Epidermal melanocyte (primary cell): ENCODE results near the gene POU3F2.

ENCODE experiments used
- DNase-seq: peaks from one replicate; pipeline ENCODE4 v3.0.0; 2011; ENCODE audit warnings: low spot score; ENCODE audit not compliant: insufficient read length

POU3F2 gene

GRCh38 chr6:98834060-98835031 is at the start of gene POU3F2:
Gene POU3F2 (plus strand): TSS chr6:98834574. CDS start chr6:98834874, 300 bp downstream.
- peak; percentile 75 for DNase-seq

GRCh38 chr6:98787435-98787834 is 46.9 kb upstream of the POU3F2 start:
- DNase-seq, result peak; percentile 25

DNA sequence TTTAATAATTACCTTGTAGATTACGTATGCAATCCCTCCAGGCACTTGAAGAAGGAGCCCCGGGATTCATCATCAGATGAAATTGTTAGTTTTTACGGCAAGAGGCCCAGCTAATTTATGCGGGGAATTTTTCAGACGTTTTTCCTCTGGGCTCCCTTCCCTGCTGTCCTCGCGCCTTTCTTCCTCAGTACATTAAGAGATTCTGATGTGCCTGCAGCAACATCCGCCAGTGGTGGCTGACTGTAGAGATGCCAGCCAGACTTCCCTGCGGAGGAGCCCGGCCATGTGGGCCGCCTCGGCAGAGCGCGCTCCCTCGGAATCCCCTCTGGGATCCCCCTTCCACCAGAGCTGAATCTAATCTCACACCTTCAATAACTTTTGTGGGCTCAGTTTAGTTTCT is 46.4 kb upstream of the POU3F2 start:
- no peak for DNase-seq

- DNase-seq, result no peak
Measured at GRCh38 chr6:98794307-98794842, 40.0 kb upstream of the POU3F2 start.

DNA sequence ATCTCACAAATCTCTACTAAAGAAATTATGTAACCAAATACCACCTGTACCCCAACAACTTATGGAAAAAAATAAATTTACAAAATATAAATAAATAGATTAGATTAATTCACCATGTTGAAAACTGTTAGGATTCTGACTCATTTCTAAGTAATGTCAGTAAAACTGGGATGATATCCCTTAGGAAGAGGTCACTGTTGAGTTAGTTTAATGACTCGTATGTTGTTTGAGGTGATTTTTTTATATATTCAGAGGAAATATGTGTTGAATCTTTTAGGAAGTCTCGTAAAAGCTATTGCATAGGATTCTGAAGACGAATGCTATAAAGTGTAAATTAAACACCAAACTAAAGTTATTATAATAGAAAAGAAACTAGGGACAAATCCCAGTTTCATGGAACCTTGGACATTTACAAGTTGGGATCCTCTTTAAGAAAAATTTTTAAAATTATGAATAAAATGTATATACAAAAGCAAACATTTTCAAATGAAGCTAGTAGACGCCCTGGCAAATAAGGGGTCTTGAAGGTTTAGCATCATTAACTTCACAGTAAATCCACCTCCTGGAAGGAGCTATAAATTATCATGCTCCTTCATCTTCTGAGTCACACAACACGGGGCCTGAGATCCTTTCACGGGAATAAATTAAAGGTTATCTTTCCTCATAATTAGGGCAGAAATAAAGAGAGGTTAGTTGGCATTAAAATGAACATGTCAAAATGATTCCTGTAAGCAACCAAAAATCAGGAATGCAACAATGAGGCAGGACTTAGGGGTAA is 37.0 kb upstream of the POU3F2 start:
- DNase-seq, result no peak

DNA sequence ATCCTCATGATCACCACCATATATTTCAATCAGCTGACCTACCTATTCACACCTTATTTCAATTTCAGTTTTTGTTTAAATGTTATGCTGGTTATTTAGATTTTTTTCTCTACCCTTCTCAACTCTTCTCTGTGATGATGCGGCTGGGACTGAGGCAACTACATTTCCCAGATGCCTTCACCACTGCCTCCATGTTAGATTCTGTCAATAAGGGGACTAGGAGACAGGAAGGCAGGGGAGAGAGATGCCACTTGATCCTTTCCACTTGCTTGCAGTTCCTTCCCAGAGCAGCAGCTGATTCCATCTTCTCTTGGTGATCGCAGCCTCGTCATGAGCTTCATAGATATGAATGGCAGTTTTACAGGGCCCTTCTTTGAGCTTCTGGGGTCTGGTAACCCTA is 33.5 kb upstream of the POU3F2 start:
- no peak for DNase-seq

DNA sequence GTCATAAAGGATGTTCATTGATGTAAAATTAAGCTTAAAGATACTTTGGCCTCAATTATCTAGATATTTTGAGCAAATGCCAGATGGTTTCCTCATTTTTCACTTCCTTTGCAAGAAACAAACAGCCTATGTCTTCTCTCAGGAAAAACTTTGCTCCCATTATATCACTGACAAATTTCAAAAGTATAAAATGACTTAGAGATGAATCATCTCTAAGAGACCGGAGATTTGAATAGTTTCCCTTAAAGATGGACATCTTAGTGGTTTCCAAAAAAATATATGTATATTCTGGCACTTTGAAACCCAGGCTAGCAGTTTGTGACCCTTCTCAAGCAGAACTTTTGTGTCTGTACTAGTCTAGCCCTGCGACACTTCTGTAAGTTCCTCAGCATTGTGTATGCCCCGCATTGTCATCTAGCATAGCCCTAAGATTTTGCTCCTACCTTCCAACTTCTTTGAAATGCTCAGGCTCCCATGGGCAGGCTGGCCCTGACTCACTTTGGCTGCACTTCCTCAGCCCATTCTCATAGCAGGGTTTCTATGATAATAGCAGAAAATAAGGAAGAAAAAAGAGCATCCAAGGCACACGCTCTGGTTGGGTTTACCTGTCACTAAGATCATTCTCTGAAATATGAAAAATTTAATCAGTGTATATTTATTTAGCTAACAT is 25.7 kb upstream of the POU3F2 start:
- no peak for DNase-seq

GRCh38 chr6:98812220-98812619 is 22.2 kb upstream of the POU3F2 start:
- DNase-seq, result no peak

- DNase-seq, result no peak
Measured at GRCh38 chr6:98816799-98817198, 17.6 kb upstream of the POU3F2 start.

- no peak for DNase-seq
Measured at GRCh38 chr6:98821756-98822405, 12.5 kb upstream of the POU3F2 start.

DNA sequence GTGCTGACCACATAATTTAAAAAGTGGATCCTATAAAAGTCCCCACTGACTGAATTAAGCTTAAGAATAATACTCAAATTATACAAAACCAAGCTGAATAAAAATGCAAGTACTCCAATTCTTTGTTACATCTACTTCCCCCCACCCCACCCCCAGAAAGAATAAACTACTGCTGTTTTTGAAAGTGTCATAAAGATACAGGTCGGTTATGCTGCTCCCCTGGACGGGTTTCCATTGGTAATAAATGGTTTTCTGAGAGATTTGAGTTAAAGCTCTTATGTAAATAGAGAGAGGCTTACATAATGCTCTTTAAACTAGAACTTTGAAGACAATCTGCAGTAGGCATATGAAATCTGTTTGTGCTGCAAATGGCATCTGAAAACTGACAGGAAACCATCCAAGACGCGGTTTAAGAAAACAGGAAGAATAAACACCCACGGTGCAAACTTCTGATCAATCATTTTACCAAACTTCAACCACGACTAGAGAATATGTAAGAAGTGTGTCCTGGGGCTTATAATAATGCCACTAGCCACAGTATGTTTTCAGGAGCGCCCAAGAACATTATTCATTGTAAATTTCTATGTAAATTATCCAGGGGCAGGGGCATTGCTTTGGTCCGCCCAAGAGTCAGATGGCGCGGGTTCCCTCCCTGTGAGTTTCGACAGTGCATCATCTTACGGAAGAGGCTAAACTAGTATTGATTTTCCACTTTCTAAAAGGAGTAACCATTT is 10.8 kb upstream of the POU3F2 start:
- DNase-seq, result no peak

DNA sequence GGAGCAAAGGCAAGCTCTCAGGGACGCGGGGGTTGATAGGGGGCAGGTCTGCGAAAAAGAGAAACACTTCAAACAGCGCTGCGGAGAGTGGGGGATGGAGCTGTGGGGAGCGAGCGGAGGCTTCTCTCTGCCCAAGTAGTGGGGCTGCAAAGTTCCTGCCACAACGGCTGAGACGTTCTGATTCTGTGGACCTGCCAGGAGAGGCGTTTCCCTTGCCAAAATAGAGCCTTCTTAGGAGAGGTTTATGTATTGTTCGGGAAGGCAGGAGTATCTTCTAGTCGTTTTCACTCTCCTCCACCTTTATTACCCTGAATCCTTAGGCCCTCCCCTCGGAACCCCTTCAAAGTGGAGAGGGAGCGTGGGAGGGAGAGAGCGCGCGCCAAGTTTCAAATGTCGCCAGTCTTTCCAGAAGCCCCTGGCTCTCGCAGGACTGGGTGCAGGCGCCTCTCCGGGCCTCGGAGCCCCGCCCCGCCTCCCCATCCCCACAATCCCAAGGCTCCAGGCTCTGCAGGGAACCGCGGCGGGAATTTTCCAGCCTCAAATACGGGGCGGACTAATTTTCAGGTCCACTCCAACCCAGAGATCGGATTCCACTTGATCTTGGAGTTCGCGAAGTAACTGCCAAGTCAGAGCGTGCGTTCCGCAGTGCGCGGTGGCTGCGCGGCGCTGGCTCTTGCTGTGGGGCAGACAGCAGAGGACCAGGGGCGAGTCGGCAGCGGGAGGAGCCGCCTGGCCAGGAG is 10.0 kb upstream of the POU3F2 start:
- no peak for DNase-seq

DNA sequence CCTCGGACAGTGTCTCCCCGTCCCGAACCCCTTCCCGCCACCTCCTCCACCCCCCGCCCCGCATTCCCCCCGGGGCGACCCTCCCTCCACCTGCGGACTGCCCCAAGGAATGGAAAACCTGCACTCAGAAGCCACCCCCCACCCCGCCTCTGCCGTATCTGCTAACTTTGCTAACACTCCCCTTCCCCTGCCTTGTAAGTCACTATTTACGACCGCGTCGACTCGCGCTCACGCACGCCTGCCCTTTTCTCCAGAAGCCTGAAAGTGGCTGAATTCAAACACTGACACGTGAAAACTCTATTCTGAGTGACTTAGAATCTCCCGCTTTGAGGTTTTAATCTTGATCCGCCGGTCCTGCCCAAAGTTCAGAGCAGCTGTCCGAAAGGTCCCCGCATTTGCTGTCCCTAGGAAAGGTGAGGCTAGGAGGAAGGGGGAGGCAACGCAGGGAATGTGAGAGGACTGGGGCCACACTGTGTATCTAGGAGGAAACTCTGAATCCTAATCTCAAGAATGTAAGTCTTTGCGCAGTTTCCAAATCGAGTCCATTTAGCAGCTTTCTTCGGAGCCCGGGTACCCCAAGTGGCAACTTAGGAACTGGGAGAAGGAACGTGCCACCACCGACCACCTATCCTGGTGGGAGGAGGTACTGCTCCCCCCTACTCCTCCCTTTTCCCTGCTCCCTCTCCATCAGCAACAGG is 9.3 kb upstream of the POU3F2 start:
- no peak for DNase-seq

DNA sequence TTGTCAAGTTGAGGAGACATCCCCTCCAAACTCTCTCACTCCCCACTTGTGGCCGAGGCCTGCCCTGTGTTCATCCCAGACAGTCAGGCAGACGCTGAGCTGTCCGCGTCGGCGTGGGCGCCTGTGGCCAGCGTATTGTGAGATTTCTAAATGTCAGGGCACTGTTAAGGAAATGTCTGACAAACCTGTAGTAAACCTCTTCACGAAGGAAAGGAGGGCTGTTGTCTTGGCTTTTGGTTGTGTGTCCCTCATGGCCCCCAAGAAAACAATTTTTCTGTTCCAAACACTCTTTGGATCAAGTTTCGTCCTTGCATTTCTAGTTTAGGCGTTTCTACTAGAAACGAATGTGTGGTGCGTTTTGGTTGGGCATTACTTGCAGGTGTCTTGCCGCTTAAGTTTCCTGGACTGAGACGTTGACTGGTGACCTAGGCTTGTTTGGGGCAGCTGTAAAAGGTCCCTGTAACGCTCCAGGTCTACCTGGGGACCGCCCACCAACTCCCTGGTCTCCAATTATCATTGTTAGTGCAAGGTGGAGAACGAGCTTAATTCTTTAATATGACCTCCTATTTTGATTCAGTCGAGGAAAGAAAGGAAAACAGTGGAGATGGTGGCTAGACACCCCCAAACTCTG is 8.7 kb upstream of the POU3F2 start:
- no peak for DNase-seq

DNA sequence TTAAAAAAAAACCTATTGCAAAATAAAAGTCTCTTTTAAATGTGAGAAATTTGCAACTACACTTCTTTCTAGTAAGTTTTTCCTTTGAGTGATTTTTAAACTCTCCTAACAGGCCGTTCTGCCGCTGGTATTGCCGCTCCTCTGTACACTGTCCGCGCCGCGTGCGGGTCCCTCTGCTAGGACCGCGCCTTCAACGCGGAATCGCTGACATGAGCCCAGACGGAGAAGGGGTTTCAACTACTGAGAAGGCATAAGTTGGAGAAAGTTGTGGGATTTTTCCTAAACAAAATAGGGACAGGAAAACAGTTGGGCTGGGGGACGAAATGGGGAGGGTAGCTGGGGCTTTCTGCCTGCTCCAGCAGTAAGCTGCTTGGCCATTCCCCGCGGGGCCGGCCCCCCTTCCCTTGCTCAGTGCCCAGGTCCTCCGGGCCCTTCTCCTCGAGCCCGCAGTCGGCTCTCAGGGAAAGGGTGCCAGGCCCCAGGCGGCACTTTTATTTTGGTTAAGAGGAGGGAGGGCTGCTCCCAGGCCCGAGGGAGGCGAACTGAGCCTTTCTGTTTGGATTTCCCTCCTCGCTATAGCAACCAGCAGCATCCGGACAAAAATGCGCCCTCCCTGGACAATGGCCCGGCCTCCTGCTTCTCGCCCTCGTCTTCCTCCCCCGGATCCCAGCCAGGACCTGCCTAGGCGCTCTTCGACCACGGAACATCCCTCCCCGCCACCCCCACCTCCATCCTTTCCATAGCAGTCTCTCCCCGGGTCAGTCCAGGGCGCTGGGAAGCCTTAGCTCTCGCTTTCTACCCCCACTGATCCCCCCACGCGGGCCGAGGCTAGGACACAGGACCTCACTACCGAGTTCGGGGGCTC is 6.8 kb upstream of the POU3F2 start:
- no peak for DNase-seq

- DNase-seq, result no peak
Measured at GRCh38 chr6:98828211-98828788, 6.1 kb upstream of the POU3F2 start.

DNA sequence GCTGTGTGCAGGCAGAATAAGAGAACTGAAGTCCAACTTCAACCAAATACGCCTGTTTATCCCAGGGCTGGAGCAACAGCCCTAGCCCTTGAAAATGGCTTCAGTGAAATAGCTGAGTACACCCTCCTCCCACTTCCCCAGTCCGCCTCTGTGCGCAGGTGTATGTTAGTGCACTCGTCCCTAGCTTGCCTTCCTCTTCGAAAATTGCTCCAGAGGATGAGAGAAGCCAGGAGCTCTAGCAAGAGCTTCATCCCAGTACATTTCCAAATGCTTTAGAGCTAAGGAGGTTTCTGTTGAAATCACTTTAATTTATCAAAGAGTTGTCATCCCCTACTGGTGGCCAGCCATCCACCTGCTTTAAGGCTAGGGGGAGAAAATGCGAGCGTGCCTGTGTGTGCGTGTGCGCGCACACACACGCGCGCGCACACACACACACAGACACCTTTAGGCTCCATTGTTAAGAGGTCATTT is 5.4 kb upstream of the POU3F2 start:
- DNase-seq, result no peak
